ENCODE results near the gene DLGAP1.
"Not testable (repeated sequence)": the region's sequence is repeated elsewhere in the genome, so short reads cannot be mapped to it uniquely, and the experiment has no call there.

DLGAP1 gene

DNA sequence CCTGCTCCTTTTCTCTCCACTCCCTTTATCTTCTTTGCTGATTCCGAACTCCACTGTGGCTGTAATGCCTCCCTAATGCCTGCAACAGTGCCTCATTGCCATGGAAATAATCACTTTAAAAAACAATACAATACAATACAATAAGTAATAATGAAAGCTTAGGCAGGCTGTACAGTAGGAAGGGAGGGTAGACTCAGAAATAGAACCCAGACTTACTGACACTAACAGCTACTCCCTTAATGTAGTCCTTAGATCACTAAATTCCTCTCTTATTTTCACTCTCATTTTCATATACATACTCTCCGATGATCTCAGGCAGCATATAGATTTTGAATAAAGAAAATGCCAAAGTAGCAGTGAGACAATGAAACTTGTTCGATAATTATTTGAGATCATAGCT, 70.2 kb downstream of the DLGAP1 start:
- no peak for DNase-seq

DNA sequence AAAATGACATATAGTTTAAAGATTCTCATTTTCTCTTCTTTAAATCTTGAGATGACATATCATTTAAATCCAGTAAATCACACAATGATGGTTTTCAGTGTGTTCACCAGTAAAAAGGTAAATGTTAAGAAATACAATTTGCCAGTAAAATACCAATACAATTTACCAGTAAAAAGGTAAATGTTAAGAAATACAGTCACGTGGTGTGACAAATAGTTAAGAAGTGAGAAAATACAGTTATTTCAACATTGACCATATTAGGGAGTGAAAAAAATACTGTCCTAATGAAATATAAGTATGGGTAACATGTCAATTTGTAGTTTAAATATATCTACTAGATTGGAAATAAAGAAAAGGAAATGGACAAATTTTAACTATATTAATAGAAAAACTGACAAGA, 80.5 kb downstream of the DLGAP1 start:
- DNase-seq, result no peak

DNA sequence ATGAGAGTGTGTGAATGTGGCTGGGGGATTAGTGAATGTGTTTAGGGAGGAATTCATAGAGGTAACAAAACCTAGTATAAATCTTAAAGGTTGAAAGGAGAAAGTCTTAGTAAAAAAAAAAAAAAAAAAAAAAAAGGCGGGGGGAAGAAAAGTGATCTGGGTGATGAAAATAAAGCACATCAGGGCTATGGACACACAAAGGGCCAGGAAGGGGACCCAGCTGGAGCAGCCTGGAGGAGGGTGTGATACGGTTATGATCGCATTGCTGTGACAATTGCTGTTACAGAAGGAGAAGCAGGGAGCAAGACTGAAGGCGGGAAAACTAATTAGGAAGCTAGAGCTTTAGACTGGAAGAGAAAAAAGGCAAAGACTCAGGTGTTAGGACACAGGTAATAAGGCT, 85.4 kb downstream of the DLGAP1 start:
- no peak for DNase-seq

DNA sequence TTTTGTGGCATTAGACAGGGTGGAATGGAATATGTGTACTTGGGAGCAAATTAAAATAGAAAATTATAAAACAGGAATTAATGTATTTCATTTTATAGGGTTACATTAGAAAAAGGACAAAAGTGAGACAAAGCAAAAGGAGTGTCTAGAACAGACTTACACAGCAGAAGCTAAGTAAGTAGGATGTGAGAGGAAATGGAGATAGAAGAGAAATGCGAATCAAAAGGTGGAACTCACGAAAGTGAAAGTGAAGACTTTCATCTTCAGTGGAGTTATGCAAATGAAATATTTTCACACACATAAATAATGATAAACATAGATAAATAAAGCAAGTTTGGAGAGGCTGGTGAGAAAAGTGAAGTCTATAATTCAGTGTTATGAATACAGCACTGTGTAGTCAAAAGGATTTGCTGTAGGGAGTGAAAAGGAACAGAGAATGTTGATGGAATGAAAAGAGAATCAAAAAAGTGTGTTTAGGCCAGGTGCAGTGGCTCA, 94.8 kb downstream of the DLGAP1 start:
- no peak for DNase-seq

DNA sequence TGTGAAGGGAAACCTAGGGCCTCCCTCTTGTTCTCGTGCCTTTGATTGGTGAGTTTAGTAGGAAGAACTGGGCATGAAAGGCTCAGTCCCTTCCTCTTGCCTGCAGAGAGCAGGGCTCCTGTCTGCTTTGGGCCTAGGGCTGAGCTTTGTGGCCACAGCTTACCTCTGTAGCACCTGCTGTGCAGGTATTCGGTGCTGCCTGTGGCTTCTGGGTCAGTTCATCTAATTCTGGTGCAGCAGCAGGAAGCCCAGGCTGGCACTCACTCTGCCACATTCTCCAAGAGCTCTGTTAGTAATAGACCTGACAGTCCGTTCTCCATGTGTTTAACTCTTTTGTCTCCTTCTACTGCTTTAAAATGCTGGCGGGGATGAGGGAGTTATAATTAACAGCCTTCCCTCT, 96.5 kb downstream of the DLGAP1 start:
- no peak for DNase-seq

DNA sequence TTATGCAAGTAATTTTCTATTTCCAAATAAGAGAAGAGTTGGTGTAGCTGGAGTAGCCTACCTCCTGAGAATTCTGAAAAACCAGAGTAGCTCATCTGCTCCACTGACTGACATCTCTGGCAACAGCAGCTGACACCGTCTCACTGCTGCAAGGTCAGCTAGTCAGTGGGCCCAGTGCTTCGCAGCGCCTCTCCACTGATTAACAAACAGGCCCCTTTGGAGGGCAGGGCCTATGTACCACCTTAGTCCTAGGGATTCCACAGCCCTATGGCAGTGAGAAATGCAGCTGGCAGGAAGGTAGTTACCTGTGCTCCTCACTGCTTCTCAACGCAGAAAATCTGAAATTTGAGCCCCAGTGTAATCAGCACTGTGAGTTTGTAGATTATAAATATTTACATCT, 97.5 kb downstream of the DLGAP1 start:
- DNase-seq, result no peak

DNA sequence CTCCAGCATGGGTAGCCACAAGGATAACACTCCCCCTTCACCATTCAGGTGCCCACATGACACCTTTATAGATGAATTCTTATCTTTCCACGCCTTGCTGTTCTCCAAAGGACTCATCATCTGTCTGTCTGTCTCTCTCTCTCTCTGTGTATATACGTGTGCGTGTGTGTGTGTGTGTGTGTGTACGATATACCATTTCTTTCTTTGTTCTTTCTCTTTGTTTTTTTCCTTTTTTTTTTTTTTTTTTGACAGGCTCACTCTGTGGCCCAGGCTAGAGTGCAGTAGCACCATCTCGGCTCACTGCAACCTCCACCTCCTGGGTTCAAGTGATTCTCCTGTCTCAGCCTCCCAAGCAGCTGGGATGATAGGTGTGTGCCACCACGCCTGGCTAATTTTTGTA, 98.2 kb downstream of the DLGAP1 start:
- DNase-seq, result no peak

DNA sequence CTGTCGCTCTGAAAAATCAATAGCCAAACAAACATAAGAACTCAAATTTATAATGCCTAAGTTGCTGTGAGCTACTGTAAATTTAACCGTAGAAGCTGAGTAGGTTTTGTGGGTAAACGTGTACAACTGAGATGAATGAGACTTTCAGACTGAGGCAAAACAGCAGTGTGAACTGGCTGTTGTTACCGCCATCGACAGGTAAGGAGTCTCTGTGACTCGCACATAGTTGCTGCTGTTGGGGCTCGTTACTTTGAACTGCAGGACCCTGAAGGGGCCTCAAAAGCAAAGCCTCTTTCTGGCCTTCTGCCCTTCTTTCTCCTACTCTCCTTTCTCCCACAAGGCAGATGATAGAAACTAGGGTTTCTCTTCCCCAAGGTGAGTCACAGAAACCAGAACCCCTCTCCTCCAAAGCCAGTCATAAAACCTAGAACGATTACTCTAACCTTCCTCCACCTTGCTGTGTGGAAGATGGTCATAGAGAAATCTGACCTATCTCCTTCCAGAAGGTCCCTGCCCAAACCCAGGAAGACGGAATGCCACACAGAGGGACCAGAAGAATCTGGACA, 101.2 kb downstream of the DLGAP1 start:
- no peak for DNase-seq

DNA sequence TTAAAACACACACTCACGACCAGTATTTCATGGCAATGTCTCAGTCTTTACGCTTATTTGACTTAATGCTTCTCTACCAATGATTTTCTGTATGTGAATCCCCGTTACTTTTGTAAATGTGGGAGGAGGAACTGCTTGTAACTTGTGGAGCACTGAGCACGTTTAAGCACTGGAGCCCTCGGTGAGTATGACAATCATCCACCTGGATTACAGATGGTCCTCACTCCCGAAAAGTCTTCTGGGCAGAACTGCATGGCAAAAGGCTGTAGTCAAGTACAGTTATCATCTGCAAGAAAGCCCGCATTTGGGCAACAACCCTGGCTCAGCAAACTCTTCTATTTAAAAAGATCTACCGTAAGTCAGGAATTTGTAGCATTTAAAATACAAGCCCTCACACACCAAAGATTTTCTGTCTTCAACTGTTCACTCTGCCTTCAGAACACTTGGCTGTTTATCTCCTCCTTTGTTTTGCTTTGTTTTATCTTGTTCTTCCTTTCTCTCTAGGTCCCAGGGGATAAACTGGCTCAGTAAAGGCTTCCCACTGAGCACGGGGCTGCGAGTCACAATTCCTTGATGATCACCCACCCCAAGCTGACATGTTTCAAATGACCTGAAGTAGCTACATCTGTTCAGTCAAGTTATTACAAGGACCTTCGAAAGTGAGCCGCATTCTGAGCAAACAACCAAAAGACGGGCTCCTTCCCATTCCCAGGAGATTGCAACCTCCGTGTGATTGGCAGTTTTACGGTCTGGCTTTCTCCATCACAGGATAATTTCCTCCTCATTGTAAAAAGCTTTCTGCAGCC, 102.2 kb downstream of the DLGAP1 start:
- DNase-seq, result no peak

DNA sequence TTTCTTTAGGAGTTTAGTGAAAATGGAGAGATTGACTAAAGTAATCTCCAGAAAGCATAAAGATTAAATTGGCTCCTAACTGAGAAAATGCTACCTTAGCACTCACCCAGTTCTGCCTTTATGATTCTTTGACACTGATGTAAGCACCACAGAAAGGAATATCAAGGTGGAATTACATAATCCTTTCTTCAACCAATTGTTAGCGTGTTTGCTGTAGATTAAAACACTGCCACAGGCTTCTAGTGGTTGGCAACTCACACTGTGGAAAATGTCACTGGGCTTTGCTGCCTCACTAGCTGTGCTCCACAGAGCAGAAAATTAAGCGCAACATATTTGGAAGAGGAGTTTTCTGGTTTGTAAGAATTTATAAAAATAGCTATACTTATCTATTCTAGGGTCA, 104.1 kb downstream of the DLGAP1 start:
- no peak for DNase-seq

DNA sequence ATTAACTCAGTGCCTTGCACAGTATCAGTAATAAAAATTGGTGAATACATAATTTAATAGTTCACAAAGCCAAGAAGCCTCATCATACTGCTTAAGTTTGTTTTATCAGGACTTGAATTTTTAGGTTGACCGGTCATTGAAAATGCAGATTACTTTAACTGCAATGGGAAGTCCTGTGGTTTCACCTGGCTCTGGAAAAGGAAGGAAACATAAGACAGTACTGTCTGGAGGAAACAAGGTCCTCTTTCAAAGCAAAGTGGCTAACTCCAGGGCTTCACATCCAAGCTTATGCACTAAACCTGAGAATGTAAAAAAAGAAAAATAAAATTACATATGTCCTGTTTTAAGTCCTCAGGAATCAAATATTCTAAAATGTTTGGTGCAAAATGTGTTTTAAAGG, 119.7 kb downstream of the DLGAP1 start:
- no peak for DNase-seq

DNA sequence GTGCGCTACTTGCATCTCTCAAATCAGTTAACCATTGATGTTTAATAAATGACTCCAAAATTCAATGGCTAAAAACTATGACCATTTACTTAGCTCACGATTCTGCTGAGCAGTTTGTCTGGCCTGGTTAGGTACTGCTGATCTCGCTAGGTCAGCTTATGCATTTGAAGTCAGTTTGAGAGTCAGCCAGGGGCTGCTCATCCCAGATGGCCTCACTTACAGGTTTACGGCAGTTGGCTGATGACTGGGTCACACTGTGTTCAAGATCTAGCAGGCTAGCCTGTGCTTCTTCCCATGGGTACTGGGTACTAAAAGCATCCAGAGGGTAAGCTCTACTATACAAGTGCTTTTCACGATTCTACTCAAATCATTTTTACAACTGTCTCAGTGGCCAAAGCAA, 122.1 kb downstream of the DLGAP1 start:
- DNase-seq, result no peak

DNA sequence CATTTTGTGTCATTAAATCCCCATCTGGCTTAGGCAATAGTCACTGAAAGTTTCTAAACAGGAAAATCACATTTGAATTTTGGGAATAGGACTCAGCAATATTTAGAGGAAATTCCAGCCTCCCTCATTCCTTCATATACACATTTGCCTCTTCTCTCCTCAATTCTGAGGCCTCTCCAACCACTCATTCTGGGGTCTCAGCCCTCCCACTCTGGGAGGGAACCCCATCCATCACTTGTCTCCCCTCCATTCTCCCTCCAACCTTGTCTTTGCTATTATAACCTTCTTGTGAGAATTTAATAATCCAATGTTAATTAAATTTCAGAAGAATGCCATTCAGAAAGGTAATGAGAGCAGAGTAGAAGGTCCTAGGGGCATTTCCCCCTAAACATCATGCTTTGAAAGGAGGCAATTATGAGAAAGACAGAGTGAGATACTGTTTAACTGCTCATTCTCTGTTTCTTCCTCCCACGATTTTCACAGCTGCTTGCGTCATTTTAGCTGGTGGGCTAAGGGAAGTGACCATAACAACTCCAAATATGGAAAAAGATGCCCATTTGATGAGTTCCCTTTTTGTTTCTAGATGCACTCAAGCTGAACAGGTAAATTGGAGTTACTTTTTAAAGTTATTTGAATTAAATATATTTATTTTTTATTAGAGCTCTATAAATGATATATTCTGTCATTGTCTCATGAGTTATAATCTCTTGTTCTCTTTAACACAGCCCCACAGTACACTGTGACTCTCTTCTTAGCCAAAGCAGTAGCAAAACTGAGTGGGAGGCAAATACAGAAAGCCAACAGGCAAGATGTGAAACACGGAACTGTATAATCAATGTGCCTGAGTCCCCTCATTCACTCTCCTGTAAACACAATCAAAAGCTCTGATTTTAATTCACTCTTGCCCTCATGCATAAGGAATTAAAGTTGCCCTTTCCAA, 135.1 kb downstream of the DLGAP1 start:
- DNase-seq, result no peak

DNA sequence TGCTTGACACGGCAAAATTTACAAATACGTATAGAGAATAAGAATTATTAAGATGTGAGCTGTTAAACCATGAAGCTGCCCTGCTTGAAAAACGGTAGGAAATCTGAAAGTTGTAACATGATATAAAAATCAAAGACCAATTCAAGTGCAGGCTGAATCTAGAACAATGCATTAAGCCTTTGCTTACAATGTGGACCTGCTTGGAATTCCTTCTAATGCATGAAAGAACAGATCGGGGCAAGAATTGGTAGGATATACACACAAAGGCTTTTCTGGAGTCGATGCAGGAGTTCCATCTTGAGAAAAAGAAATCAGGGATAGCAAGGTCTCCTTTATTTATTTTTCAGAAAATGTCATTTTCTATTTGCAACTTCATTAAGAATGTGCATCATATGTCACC, 136.8 kb downstream of the DLGAP1 start:
- DNase-seq, result no peak

DNA sequence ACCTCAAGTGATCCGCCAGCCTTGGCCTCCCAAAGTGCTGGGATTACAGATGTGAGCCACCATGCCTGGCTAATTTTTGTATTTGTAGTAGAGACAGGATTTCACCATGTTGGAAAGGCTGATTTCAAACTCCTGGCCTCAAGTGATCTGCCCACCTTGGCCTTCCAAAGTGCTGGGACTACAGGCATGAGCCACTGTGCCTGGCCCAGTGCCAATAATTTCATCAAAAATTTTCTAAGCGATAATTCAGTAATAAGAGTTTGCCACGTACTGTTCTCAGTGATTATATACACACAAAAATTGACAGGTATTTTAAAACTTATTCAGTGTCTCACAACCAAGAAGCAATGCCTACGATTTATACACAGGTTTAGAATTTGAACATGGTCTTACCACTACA, 143.2 kb downstream of the DLGAP1 start:
- DNase-seq, result not testable (repeated sequence)

DNA sequence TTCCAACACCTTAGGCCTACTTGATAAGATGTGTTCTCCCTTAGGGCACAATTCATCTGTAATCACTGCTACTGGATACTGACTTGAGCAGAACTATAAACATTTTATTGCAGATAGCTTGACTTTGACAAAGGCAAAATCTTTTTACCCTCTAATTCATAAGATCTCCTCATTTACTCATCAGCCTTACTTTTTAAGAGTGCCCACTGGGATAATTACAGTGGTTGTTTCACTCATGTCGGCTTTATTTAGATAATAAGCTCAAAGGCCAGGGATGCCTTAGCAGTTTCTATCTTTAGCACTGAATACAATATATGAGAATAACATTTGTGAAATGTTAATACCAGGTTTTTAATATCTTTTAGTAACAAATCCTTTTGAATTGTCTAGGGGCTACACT, 144.0 kb downstream of the DLGAP1 start:
- no peak for DNase-seq

DNA sequence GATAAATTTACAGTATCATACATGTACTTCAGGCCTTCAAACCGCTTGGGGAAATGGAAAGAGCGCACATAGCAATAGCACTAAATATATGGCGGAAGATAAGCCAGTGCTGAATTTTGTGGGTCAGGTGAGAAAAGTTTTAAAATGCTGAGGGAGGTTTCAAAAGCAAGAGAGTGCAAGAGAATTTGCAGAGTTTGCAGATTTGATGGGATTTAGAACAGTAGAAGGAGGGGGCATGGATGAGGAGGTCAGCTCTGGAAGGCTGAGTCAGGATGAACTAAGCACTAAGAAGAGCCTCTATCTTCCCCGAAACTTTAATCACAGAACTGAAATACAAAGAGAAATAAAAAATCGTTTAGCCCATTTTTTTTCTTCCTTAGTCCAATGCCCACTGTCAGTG, 145.9 kb downstream of the DLGAP1 start:
- no peak for DNase-seq

DNA sequence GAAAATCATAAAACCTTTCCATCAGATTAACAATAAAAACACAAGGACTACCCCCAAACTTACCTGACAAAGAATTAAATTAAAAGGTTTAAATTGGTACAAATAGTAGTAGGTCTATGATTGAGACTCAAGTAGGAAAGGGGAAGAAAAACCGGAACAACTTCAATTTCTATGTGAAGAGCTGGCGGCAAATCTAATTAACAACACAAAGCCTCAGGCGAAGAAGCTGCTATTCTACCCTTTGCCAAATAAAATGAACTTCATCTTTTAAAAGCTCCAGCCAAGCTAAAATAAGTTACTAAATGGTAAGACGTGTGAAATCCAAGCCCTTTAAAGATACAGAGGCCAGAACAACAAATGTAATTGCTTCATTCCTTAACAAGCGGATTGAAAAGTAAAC, 146.5 kb downstream of the DLGAP1 start:
- no peak for DNase-seq

DNA sequence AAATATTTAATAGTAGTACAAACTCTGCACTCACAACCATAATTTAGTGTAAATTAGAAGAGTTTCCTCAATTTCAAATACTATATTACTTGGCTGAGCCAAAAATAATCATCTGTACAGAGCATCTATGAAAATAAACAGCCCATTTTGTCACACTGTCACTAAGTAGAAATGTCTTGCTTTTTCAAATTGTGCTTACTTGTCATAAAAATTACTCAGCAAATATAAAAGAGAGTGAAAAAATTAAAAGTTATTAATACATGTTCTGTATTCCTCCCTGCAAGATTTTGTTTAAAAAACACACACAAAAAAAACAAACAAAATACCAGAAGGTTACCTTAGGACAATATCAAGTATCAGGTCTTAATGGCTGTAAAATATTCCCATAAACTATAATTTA, 155.7 kb downstream of the DLGAP1 start:
- DNase-seq, result no peak

DNA sequence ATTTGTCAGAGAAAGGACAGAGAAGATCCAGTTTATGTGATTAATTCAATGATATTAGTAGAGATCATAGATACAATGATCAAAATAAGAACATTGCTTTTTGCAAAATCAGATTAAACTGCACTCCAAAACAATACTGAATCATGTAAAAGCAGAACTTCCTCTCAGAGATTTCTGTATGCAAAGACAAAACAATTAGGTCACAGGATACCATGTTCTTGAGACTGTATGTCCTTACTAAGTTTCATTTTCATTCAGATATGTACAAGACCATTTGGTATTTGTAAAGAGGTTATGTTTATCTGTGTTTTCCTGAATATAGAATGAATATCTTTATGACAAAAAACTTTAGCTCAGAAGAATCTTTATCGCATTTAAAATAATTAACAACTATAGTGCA, 161.8 kb downstream of the DLGAP1 start:
- DNase-seq, result no peak

DNA sequence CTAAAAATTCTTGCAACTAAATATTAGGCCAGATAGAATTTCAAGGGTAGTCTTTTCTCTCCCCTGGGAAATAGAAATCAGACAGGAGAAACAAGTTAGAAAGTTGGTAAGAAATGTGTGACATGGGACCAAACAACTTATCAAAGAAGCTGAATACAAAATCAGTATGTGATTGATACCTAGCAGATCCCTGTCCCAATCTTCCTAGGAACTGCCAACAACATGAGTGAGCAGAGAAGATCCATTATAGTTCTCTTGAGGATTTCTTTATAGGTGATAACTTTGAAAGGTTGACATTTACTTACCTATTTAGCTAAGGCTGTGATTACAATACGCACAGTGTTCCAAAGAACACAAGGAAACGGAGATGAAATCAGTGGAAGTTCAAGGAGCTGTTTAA, 162.4 kb downstream of the DLGAP1 start:
- DNase-seq, result no peak

DNA sequence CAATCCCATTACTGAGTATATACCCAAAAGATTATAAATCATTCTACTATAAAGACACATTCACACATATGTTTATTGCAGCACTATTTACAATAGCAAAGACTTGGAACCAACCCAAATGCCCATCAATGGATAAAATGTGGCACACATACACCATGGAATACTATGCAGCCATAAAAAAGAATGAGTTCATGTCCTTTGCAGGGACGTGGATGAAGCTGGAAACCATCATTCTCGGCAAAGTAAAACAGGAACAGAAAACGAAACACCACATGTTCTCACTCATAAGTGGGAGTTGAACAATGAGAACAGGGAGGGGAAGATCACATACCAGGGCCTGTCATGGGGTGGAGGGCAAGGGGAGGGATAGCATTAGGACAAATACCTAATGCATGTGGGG, 167.8 kb downstream of the DLGAP1 start:
- not testable (repeated sequence) for DNase-seq

DNA sequence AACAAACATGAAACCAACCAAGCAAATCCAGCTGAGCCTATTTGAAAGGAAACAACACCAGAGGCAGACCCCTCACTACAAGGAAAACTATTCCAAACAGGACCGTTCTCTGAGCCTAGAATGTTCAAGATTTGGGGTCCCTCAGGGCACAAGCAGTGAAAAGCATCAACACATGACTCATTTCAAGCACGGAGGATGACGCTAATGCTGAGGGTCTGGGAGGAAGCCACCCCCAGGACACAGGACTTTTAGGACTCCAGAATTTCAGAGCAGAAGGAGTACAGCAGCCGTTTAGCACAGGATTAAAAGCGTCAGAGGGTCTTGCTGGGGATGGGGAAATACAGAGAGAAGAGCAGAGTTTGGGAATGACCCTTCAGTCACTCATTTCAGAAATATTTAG, 168.9 kb downstream of the DLGAP1 start:
- no peak for DNase-seq

DNA sequence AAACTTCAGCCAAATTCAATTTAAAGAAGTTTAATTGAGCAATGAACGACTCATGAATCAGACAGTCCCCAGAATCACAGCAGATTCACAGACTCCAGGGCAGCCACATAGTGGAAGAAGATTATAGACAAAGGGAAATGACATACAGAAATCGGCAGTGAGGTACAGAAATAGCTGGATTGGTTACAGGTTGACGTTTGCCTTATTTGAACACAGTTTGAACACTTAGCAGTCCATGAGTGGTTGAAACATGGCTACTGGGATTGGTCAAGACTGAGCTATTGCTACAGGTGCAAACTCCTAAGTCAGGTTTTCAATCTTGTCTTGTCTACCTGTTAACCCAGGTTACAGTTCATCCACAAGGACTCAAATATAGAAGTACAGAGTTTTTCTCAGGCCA, 169.6 kb downstream of the DLGAP1 start:
- DNase-seq, result no peak
